HG03442 (cell line): ENCODE results near the gene RRAGC.
"Not testable (repeated sequence)": the region's sequence is repeated elsewhere in the genome, so short reads cannot be mapped to it uniquely, and the experiment has no call there.

Source experiments
- ATAC-seq: cut with Tn5 transposase; IDR thresholded peaks from one replicate; pipeline ENCODE4 v1.9.1; 2021; ENCODE audit warnings: mild to moderate bottlenecking, moderate library complexity; ENCODE audit not compliant: unreplicated experiment

Gene RRAGC

GRCh38 chr1:38818175-38818976 lies 41.2 kb downstream of the RRAGC start:
- ATAC-seq, result no peak

- no peak for ATAC-seq
Measured at GRCh38 chr1:38817267-38818174, 42.1 kb downstream of the RRAGC start.

- ATAC-seq, result no peak
Measured at GRCh38 chr1:38815903-38816627, 43.5 kb downstream of the RRAGC start.

GRCh38 chr1:38814984-38815464 lies 44.5 kb downstream of the RRAGC start:
- no peak for ATAC-seq

GRCh38 chr1:38814444-38814983 lies 45.1 kb downstream of the RRAGC start:
- no peak for ATAC-seq

- no peak for ATAC-seq
Measured at GRCh38 chr1:38812981-38813380, 46.6 kb downstream of the RRAGC start.

GRCh38 chr1:38811466-38811865 lies 48.1 kb downstream of the RRAGC start:
- not testable (repeated sequence) for ATAC-seq

- no peak for ATAC-seq
Measured at GRCh38 chr1:38806090-38806489, 53.5 kb downstream of the RRAGC start.

- ATAC-seq, result no peak
Measured at GRCh38 chr1:38805036-38805435, 54.5 kb downstream of the RRAGC start.

- ATAC-seq, result no peak
Measured at GRCh38 chr1:38804062-38804886, 55.3 kb downstream of the RRAGC start.

GRCh38 chr1:38803647-38804046 lies 55.9 kb downstream of the RRAGC start:
- no peak for ATAC-seq

- no peak for ATAC-seq
Measured at GRCh38 chr1:38800720-38801671, 58.6 kb downstream of the RRAGC start.

- no peak for ATAC-seq
Measured at GRCh38 chr1:38793299-38793698, 66.3 kb downstream of the RRAGC start.

GRCh38 chr1:38791892-38792291 lies 67.7 kb downstream of the RRAGC start:
- no peak for ATAC-seq

GRCh38 chr1:38791164-38791515 lies 68.4 kb downstream of the RRAGC start:
- no peak for ATAC-seq

GRCh38 chr1:38790422-38791163 lies 69.0 kb downstream of the RRAGC start:
- no peak for ATAC-seq

- no peak for ATAC-seq
Measured at GRCh38 chr1:38789498-38790169, 69.9 kb downstream of the RRAGC start.
